G401 (cell line): ENCODE data around the gene GLRX. TPM values are rescaled to one million over a fixed set of nuclear protein-coding genes. Genes with fewer than 3 reads are reported as not detected.
A peak's percentile ranks its signal among the peaks of the same experiment; 100 is the strongest.
"Not testable (repeated sequence)": the region's sequence is repeated elsewhere in the genome, so short reads cannot be mapped to it uniquely, and the experiment has no call there.

Experiments
- DNase-seq: peaks from one replicate; pipeline ENCODE4 v3.0.0-alpha.2; 2015; ENCODE audit warnings: low spot score
- in situ Hi-C: cut with HindIII; loops from 2 replicates; pipeline ENCODE4 v1.10.0; 2016; ENCODE audit warnings: low sequenced_read_pairs, mixed read lengths
- total RNA-seq: library from RNA; depleted of rRNA; stranded (reverse); fragments of >200 nt; shearing (Covaris generic); gene quantifications from 2 replicates; pipeline ENCODE4 v1.2.3, GENCODE V29; 2014

GLRX gene
- total RNA-seq, 1 experiment from 2014 or later, result not detected

DNA sequence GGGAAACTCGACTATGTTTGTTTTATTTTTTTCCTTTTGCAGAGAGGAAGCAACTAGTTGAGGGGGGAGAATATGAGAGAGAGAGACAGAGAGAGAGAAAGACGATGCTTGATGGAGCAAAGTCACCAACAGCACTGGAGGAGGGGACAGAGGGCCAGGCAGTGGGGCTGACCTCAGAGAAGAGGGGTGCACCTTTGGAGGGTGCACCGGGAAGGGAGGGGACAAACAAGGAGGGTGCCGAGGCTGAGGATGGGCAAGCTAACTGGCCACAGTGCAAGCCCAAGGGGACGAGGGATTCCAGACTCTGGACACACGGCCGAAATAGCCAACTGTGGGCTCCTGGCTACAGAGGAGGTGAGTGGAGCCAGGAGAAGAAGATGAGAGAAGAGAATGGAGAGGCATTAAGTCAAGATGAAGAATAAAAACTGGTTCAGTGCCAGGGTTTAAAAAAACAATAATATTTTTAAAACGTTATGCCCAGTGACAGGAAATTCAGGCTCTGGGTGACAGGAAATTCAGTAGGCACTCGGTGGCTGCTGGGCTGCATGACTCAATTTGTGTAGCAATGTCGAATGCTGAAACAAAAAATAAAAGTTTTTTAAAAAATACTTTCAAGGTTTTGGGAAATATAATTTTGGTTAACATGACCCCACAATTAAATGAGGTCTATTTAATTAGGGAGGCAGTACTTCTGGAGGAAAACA, 13.3 kb upstream of the GLRX start:
- DNase-seq, result no peak
- in situ Hi-C loops, result no loop called here

- DNase-seq, result no peak
- in situ Hi-C loops, result no loop called here
Observed at GRCh38 chr5:95832664-95833063, 10.1 kb upstream of the GLRX start.

DNA sequence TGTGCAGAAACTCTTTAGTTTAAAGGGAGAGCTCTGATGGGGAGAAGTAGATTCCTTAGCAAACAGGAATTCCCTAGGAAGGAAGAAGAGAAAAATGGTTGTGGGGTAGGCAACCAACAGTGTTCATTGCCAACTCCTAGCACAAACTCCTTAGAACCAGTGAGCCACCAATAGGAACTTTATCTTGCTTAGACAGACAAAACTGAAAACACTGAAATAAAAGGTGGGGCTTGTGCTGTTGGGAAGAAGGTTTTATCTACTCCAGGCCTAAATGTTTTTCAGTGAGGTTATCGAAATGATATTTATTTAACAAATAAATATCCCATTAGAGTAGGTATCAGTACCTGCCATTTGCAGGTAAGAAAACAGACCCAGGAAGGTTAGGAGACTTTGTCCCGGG, 7.7 kb upstream of the GLRX start:
- DNase-seq, result no peak
- in situ Hi-C loops, result no loop called here

GRCh38 chr5:95827892-95828246, 5.3 kb upstream of the GLRX start:
- DNase-seq, result no peak
- in situ Hi-C loops, result no loop called here

DNA sequence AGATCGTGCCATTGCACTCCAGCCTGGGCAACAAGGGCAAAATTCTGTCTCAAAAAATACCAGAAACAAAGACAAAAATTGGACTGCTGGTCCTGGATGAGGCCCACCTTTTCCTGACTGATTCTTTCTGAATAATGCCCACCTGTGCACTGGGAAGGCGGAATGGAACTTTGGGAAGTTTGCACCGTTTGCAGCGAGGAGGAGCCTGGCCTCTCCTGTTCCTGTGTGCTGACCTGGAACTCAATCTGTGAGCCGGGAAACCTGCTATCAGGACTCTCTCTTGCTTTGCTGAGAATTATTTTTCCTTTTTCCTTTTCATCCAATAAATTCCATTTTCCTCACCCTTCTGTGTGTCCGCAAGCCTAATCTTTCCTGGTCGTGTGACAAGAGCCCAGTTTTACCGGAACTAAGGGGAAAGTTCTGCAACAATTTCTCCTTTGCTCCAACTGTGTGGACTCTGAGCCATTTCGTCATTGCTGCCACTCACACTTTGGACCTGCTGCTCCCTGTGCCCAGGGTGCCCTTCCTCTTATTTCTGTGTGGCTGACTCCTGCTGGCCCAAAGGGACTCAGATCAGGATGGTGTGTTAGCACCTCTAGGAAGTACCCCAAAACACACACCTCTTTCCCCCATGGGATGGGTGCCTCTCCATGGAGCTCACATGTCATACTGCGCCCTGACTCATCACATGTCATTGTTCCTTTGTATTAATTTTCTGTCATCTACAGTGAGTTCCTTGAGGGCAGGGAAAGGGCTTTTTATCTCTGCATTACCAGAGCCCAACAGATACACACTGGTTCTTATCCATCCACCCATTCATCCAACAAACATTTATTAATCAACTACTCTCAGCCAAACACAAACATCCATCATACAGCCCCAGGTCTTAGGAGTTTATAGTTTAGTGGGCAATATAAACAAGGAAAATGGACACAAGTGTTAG, 4.7 kb upstream of the GLRX start:
- DNase-seq, result no peak
- in situ Hi-C loops, result no loop called here

DNA sequence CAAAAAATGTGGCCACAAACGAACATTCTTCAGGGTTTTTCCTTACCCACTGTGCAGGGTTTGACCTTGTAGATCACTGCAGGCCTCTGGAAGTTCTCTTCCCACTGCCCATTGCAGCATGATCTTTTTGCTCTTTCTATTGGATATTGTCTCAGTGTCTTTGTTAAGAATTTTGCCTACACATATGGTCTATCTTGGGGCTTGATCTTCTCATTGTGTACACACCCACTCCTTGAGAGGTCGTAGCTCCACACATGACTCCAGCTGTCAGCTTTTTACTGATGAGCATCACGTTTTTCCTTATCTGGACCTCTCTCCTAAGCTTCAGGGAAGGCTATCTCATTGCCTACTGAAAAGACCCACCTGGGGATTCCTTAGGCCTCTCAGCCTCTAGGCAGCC, 3.0 kb upstream of the GLRX start:
- in situ Hi-C loops, result no loop called here
- DNase-seq, result no peak

DNA sequence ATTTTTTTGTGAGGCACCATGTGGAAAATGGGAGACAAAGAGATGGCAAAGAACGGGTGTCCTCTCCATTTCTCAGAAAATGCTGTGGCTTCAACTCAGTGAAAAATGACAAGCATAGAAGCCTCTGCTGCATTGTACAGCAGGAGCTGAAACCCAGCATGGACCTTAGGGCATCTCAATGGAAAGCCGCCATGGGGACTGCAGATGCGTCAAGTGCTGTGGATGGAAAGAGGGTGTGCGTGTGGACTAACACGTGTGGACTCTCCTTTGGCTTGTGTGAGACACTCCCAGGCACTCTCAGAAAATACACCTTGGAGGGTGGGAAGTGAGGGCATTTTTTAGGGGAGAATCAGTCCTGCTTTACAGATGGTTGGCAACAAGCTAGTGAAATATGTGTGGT, 2.2 kb upstream of the GLRX start:
- in situ Hi-C loops, result no loop called here
- no peak for DNase-seq

DNA sequence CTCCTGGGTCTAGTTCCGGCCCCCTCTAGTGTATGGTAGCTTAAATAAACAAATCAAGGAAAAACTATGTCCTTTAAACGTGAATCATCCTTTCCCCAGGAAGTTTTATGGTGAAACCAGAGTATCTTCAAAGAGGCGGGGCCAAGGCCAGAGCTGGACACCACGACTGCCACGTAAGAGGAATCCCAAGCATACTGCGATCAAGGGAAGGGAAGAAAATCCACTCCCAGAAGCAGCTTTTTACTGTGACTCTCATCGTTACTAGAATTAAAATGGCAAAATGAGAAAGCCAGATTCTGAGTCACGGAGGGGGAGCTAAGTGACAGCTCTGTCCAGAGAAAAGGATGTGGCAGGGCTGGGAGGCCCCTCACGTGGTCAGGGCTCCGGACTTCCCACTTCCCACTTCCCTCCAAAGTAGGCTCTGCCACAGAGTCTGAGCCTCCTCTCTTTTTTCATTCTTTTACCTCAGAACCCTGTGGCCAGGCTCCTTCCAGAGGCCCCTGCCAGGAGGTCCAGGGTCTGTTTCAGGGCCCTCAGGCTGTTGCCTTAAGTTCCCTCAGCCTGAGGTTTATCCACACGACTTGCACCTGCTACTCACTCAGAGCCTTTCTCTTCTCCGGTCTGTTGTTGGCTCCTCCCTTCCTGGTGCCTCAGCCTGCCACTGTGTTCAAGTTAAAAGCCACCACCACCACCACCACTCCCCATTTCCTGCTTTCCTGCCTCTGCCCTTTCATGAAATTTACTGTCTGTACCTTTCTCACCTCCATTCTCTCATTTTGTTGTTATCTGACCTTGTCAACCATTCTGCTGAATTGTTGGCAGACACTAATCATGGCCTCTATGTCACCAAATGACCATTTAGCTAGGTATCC, 1.4 kb upstream of the GLRX start:
- DNase-seq, result peak; percentile 41
- in situ Hi-C loops, result no loop called here

GRCh38 chr5:95823218-95823737, 752 bp upstream of the GLRX start:
- no peak for DNase-seq
- in situ Hi-C loops, result no loop called here

GRCh38 chr5:95822043-95822541, 434 bp downstream of the GLRX start:
- DNase-seq, result peak; percentile 77
- in situ Hi-C loops, result no loop called here

- DNase-seq, result peak; percentile 33
- in situ Hi-C loops, result no loop called here
Observed at GRCh38 chr5:95821110-95822021, 1.2 kb downstream of the GLRX start.

GRCh38 chr5:95818181-95819147, 4.1 kb downstream of the GLRX start:
- DNase-seq, result peak; percentile 34
- in situ Hi-C loops, result no loop called here

GRCh38 chr5:95817430-95817829, 5.1 kb downstream of the GLRX start:
- no peak for DNase-seq
- in situ Hi-C loops, result no loop called here

GRCh38 chr5:95816776-95817175, 5.8 kb downstream of the GLRX start:
- in situ Hi-C loops, result no loop called here
- no peak for DNase-seq

DNA sequence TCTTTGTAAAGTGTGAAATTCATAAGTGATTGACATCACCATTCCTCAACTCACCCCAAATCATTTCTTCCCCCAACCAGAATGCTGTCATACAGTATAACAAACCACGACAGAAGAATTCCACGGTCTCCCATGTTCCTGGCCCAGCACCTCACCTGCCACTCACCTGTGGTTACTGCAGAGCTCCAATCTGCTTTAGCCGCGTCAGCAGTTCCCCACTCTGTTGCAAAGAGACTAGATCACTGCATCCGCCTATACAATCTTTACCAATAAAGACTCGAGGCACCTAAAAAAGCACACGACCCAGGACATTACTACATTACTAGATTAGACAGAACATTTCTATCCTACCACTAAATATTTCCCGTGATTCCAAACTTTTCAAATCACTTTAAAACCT, 6.2 kb downstream of the GLRX start:
- DNase-seq, result no peak
- in situ Hi-C loops, result no loop called here

GRCh38 chr5:95815155-95815729, 7.3 kb downstream of the GLRX start:
- no peak for DNase-seq
- in situ Hi-C loops, result no loop called here

DNA sequence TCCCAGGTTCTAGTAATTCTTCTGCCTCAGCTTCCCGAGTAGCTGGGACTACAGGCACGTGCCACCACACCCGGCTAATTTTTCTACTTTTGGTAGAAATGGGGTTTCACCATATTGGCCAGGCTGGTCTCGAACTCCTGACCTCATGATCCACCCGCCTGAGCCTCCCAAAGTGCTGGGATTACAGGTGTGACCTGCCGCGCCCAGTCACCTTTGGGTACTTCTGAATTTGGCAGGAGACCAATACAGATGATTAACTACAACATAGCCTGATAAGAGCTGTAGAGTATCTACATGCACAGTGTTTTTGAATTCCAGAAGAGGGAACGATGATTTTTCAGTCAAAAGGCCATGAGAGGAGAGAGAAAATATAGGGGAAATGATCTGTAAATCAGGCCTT, 9.5 kb downstream of the GLRX start:
- in situ Hi-C loops, DNase-seq: not testable (repeated sequence)
